Activated naive CD4-positive, alpha-beta T cell treated with Interleukin-2 at 50 U/mL for 16 hours (primary cell): ENCODE results near the gene TLR5.
A peak's percentile ranks its signal among the peaks of the same experiment; 100 is the strongest.

ENCODE experiments used
- DNase-seq: peaks from one replicate; pipeline ENCODE4 v3.0.0-alpha.2; 2020

Gene TLR5

GRCh38 chr1:223147873-223148272 lies 4.8 kb upstream of the TLR5 start:
- DNase-seq, result no peak

- no peak for DNase-seq
Measured at GRCh38 chr1:223147409-223147808, 4.4 kb upstream of the TLR5 start.

- DNase-seq, result no peak
Measured at GRCh38 chr1:223146745-223147144, 3.7 kb upstream of the TLR5 start.

GRCh38 chr1:223144914-223145313 lies 1.9 kb upstream of the TLR5 start:
- DNase-seq, result no peak

GRCh38 chr1:223144431-223144830 lies 1.4 kb upstream of the TLR5 start:
- DNase-seq, result no peak

GRCh38 chr1:223143537-223144248 lies 645 bp upstream of the TLR5 start:
- DNase-seq, result peak; percentile 36

- no peak for DNase-seq
Measured at GRCh38 chr1:223142269-223142668, 779 bp downstream of the TLR5 start.

GRCh38 chr1:223140611-223141405 lies 2.2 kb downstream of the TLR5 start:
- no peak for DNase-seq

- no peak for DNase-seq
Measured at GRCh38 chr1:223137455-223138085, 5.5 kb downstream of the TLR5 start.

GRCh38 chr1:223136086-223136485 lies 7.0 kb downstream of the TLR5 start:
- no peak for DNase-seq

GRCh38 chr1:223135176-223135942 lies 7.7 kb downstream of the TLR5 start:
- no peak for DNase-seq

- peak; percentile 78 for DNase-seq
Measured at GRCh38 chr1:223133824-223134435, 9.1 kb downstream of the TLR5 start.

- no peak for DNase-seq
Measured at GRCh38 chr1:223133306-223133823, 9.7 kb downstream of the TLR5 start.

GRCh38 chr1:223129229-223129901 lies 13.7 kb downstream of the TLR5 start:
- DNase-seq, result peak; percentile 68

- no peak for DNase-seq
Measured at GRCh38 chr1:223126741-223127140, 16.3 kb downstream of the TLR5 start.

- DNase-seq, result no peak
Measured at GRCh38 chr1:223125766-223126165, 17.3 kb downstream of the TLR5 start.

GRCh38 chr1:223123011-223123610 lies 19.9 kb downstream of the TLR5 start:
- DNase-seq, result no peak

GRCh38 chr1:223118418-223118817 lies 24.6 kb downstream of the TLR5 start:
- no peak for DNase-seq

- no peak for DNase-seq
Measured at GRCh38 chr1:223116950-223117349, 26.1 kb downstream of the TLR5 start.

- DNase-seq, result no peak
Measured at GRCh38 chr1:223114871-223115270, 28.2 kb downstream of the TLR5 start.

- no peak for DNase-seq
Measured at GRCh38 chr1:223110952-223111351, 32.1 kb downstream of the TLR5 start.
